OCI-LY3 (cell line): ENCODE measurements around the gene SIL1.

Experiments used
- CTCF ChIP-seq: fragments of 200-600, 300-600 bp; sonication (generic); IDR thresholded peaks from 2 replicates; pipeline ENCODE4 v1.5.1; 2014; ENCODE audit warnings: antibody characterized with exemption, low read length, low read depth
- EZH2phosphoT487 ChIP-seq: fragments of 200-600 bp; shearing (Covaris generic); IDR thresholded peaks from 2 replicates; pipeline ENCODE4 v1.6.1; 2018; ENCODE audit warnings: antibody characterized with exemption, mixed run types, low read depth

DNA sequence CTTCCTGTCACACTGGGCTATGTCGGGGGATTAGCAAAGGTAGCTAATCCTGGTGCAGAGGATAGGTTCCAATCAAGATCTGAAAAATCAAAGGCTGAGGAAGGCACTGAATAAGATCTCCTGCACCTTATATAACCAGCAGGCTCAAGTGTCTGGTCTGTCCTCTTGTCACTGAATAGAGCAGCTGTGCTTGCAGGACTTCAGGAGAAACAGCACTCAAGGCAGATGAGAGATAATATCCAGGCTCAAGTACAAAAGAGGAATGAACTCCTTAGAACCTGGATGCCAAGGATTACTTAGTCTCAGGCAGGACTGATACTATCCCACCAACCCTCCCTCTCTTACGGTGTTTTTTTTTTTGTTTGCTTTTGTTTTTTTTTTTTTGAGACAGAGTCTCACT is 214.2 kb downstream of the SIL1 start:
- TF ChIP-seq CTCF (no peak), EZH2phosphoT487 (no peak)
